ENCODE data around the gene ZFP91. TPM values are rescaled to one million over a fixed set of nuclear protein-coding genes. Genes with fewer than 3 reads are reported as not detected.

The ZFP91 gene
- total RNA-seq, 5 donors from 2014 or later (not counting 1 experiment from before 2014, with no cell fraction given): 32.2 to 41.7 (median 34.0) TPM

DNA sequence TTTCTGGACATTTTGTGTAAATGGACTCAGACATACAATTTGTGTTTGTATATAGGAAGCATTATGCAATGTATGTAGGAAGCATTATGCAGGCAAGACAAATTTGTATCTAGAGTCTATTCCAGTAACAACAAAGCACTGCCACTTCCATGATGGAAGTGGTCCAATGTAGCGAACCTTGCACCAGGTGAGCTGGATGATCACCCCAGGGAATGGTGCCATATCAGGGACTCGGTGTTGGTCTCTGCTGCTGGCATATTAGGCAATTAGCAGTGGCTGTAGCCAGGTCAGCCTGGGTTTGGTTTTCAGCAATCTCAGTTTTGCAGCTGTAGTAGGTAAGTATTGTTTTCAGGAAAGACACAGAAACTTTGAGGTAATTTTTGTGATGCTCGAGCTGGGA is 12.8 kb downstream of the ZFP91 start:
- Histone ChIP-seq H3K36me3 (ENCODE audit: control insufficient read depth in 2 of 2, extremely low read depth in 1 of 2, insufficient read depth in 1 of 2, low read length in 1 of 2) (peaks cover 0 to 11% of the 10 kb centered on the region in 2 donors), H3K4me1 (ENCODE audit: control insufficient read depth in 1 of 2, extremely low read depth in 1 of 2, insufficient read depth in 2 of 2, low read length in 2 of 2) (peaks cover 5 to 15% of the 10 kb centered on the region in 2 experiments), H3K27me3 (replicated peaks in 1 of 2; ENCODE audit: control insufficient read depth in 2 of 2, extremely low read depth in 1 of 2, insufficient read depth in 2 of 2, low read length in 1 of 2) (no peaks in the 10 kb centered on the region), H3K4me3 (ENCODE audit: control insufficient read depth in 1 of 2, extremely low read depth in 1 of 2, low read length in 1 of 2) (no peak overlapping the region), H3K27ac (ENCODE audit: low read length) (no peak overlapping the region), H3K9me3 (no peaks in the 10 kb centered on the region)
- H3K36me3 Mint-ChIP-seq: peaks cover 36% of the 10 kb centered on the region
- no peaks in the 10 kb centered on the region for H3K9me3 Mint-ChIP-seq
- H3K27ac Mint-ChIP-seq: no peak overlapping the region
- H3K27me3 Mint-ChIP-seq: no peaks in the 10 kb centered on the region
- WGBS (ENCODE audit: insufficient coverage): 100% methylated on average over 2 of the region's 3 CpGs
- ATAC-seq (replicated peaks in 1 of 4): no peak
- DNase-seq: no peak
- ChIA-PET POLR2A (no interaction called here), CTCF (interaction anchor here in 1 of 2 donors (0.9 kb wide), 1 partner anchor 23 kb away, joined by 6 read pairs; no protein-coding TSS in a partner anchor)
- H3K4me3 Mint-ChIP-seq: no peak overlapping the region
- peaks cover 66 to 81% (median 80%) of the 10 kb centered on the region in 3 donors for H3K4me1 Mint-ChIP-seq

DNA sequence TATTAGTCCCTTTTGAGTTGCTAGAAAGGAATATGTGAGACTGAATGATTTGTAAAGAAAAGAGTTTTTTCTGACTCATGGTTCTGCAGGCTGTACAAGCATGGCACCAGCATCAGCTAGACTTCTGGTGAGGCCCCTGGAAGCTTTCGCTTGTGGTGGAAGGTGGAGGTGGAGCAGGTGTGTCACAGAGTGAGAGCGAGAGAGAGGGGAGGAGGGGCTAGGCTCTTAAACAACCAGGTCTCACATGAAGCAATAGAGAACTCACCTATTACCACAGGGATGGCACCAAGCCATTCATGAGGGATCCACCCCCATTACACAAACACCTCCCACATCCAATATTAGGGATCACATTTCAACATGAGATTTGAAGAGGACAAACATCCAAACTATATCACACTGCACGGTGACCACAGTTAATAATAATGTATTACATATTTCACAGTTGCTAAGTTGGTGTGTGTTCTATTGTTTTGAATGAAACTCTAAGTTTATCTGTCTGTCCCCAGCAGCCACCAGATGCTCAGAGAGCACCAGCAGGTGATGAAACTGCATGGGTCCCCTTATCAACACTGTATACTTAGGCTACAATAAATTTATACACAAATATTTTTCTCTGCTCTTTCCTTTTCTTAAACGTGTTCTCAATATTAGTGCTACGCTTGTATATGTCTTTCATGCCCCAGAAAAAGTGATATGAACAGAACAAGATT is 14.1 kb downstream of the ZFP91 start:
- peaks cover 68 to 82% (median 80%) of the 10 kb centered on the region in 3 donors for H3K4me1 Mint-ChIP-seq
- 40% methylated on average over 1 of the region's 5 CpGs for WGBS (ENCODE audit: insufficient coverage)
- H3K4me3 ChIP-seq (ENCODE audit: control insufficient read depth in 1 of 2, extremely low read depth in 1 of 2, low read length in 1 of 2): no peak overlapping the region
- H3K4me3 Mint-ChIP-seq: no peak overlapping the region
- DNase-seq: peak in 2 of 35 experiments; percentile 12 to 15
- H3K9me3 Mint-ChIP-seq: no peaks in the 10 kb centered on the region
- peaks cover 0 to 7% of the 10 kb centered on the region in 2 donors for H3K36me3 ChIP-seq (ENCODE audit: control insufficient read depth in 2 of 2, extremely low read depth in 1 of 2, insufficient read depth in 1 of 2, low read length in 1 of 2)
- no peaks in the 10 kb centered on the region for H3K9me3 ChIP-seq
- H3K36me3 Mint-ChIP-seq: peaks cover 34% of the 10 kb centered on the region
- peak in 2 of 4 experiments; percentile 38 to 58 for ATAC-seq (replicated peaks in 1 of 4)
- no peaks in the 10 kb centered on the region for H3K27me3 Mint-ChIP-seq
- no peak overlapping the region for H3K27ac ChIP-seq (ENCODE audit: low read length)
- H3K27ac Mint-ChIP-seq: peak overlapping the region; percentile 42 to 44
- H3K27me3 ChIP-seq (replicated peaks in 1 of 2; ENCODE audit: control insufficient read depth in 2 of 2, extremely low read depth in 1 of 2, insufficient read depth in 2 of 2, low read length in 1 of 2): no peaks in the 10 kb centered on the region
- ChIA-PET POLR2A (interaction anchor here (0.5 to 0.6 kb wide), 2 partner anchors 40 to 72 kb away, joined by 5 to 7 read pairs; no protein-coding TSS in a partner anchor), CTCF (interaction anchor here in 1 of 2 donors (0.9 kb wide), 1 partner anchor 24 kb away, joined by 6 read pairs; no protein-coding TSS in a partner anchor)
- H3K4me1 ChIP-seq (ENCODE audit: control insufficient read depth in 1 of 2, extremely low read depth in 1 of 2, insufficient read depth in 2 of 2, low read length in 2 of 2): peaks cover 5 to 24% of the 10 kb centered on the region in 2 experiments

DNA sequence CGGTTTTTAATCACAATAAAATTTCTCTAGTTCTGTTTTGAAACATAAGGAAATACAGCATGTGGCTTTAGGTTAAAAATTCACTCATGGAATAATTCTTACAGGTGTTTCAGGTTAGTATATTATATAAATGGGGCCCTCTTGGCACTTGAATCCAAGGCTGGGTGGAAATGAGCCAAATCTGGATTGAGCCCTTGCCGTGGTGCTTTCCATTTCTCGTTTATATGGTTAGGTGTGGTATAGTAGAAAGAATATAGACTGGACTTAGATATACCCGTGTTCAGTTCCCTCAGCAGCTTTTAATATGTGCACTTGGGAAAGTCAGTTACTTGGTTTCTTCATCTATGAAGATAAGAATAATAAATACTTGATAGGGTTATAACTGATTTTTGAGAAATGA is 16.0 kb downstream of the ZFP91 start:
- H3K36me3 ChIP-seq (ENCODE audit: control insufficient read depth in 2 of 2, extremely low read depth in 1 of 2, insufficient read depth in 1 of 2, low read length in 1 of 2): peaks cover 0 to 7% of the 10 kb centered on the region in 2 donors
- no peak for ATAC-seq (replicated peaks in 1 of 4)
- no peak overlapping the region for H3K27ac ChIP-seq (ENCODE audit: low read length)
- WGBS (ENCODE audit: insufficient coverage): 43% methylated on average over 2 of the region's 4 CpGs
- ChIA-PET POLR2A (no interaction called here), CTCF (interaction anchor here in 1 of 2 donors (0.7 to 1.5 kb wide), 2 partner anchors 18 to 40 kb away, joined by 4 to 6 read pairs; no protein-coding TSS in a partner anchor)
- H3K27me3 ChIP-seq (replicated peaks in 1 of 2; ENCODE audit: control insufficient read depth in 2 of 2, extremely low read depth in 1 of 2, insufficient read depth in 2 of 2, low read length in 1 of 2): no peaks in the 10 kb centered on the region
- Mint-ChIP-seq H3K27me3 (no peaks in the 10 kb centered on the region), H3K4me1 (peaks cover 83 to 91% (median 87%) of the 10 kb centered on the region in 3 donors), H3K9me3 (no peaks in the 10 kb centered on the region), H3K36me3 (peaks cover 34% of the 10 kb centered on the region), H3K27ac (peak overlapping the region in 1 of 2 donors; percentile 9), H3K4me3 (no peak overlapping the region)
- H3K4me1 ChIP-seq (ENCODE audit: control insufficient read depth in 1 of 2, extremely low read depth in 1 of 2, insufficient read depth in 2 of 2, low read length in 2 of 2): peaks cover 5 to 25% of the 10 kb centered on the region in 2 experiments
- H3K4me3 ChIP-seq (ENCODE audit: control insufficient read depth in 1 of 2, extremely low read depth in 1 of 2, low read length in 1 of 2): no peak overlapping the region
- H3K9me3 ChIP-seq: no peaks in the 10 kb centered on the region
- no peak for DNase-seq

DNA sequence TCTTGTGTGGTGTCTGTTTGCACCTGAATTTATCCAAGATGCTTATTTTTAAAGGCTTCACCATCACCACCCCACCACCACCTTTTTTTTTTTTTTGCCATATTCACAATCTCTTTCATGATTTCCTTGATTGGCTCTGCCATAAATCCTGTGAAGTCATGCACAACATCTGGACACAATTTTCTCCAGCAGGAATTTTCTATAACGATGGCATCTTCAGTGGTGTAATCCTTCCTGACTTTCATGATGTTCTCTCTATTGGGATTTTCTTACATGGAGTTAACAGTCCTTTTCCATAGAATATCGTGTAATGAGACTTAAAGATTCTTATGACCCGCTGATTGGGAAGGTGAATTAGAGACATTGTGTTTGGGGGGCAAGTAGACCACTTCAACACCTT is 17.8 kb downstream of the ZFP91 start:
- CTCF ChIA-PET: interaction anchor here in 1 of 2 donors (2.1 kb wide), 1 partner anchor 29 kb away, joined by 9 read pairs; no protein-coding TSS in a partner anchor
- H3K27ac ChIP-seq (ENCODE audit: low read length): no peak overlapping the region

DNA sequence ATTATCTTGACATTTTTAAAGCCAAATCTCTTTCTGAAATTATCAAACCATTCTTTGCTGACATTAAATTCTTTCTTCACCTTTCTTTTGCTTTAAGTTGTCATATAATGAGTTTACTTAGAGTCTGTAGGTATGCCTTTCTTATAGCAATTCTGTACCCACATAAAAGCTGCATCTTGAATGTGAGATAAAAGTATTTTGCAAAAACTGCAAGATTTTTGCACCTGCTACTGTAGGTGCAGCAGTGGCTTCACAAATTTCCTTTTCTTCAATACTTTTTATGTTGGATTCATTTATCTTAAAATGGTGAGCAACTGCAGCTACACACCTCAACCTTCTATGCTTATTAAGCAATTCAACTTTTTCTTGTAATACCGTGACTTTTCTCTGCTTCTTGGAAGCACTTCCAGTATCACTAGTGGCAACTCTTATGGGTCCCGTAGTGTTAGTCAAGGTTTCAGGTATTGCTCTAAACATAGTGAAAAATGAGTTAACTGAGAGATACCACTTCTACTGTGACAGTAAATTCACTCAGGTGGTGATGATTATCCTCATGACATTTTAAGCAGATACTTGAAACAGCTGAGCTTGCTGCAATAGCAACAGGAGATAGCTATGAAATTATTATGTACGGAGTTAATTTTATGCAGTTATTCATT is 18.8 kb downstream of the ZFP91 start:
- peak in 1 of 4 experiments; percentile 71 for ATAC-seq (replicated peaks in 1 of 4)

More for the DNA sequence above, 17.8 kb downstream of the ZFP91 start:
- Mint-ChIP-seq H3K36me3 (peaks cover 35% of the 10 kb centered on the region), H3K27me3 (no peaks in the 10 kb centered on the region), H3K4me1 (peaks cover 89 to 93% (median 90%) of the 10 kb centered on the region in 3 donors), H3K9me3 (no peaks in the 10 kb centered on the region), H3K27ac (peak overlapping the region; percentile 65 to 82), H3K4me3 (peak overlapping the region in 1 of 3 donors; percentile 64)
- Histone ChIP-seq H3K36me3 (ENCODE audit: control insufficient read depth in 2 of 2, extremely low read depth in 1 of 2, insufficient read depth in 1 of 2, low read length in 1 of 2) (peaks cover 0 to 6% of the 10 kb centered on the region in 2 donors), H3K4me1 (ENCODE audit: control insufficient read depth in 1 of 2, extremely low read depth in 1 of 2, insufficient read depth in 2 of 2, low read length in 2 of 2) (peaks cover 5 to 25% of the 10 kb centered on the region in 2 experiments), H3K9me3 (no peaks in the 10 kb centered on the region), H3K4me3 (ENCODE audit: control insufficient read depth in 1 of 2, extremely low read depth in 1 of 2, low read length in 1 of 2) (no peak overlapping the region), H3K27me3 (replicated peaks in 1 of 2; ENCODE audit: control insufficient read depth in 2 of 2, extremely low read depth in 1 of 2, insufficient read depth in 2 of 2, low read length in 1 of 2) (no peaks in the 10 kb centered on the region)
- no peak for ATAC-seq (replicated peaks in 1 of 4)
- POLR2A ChIA-PET: no interaction called here
- 100% methylated on average over 1 of the region's 3 CpGs for WGBS (ENCODE audit: insufficient coverage)
- DNase-seq: no peak

DNA sequence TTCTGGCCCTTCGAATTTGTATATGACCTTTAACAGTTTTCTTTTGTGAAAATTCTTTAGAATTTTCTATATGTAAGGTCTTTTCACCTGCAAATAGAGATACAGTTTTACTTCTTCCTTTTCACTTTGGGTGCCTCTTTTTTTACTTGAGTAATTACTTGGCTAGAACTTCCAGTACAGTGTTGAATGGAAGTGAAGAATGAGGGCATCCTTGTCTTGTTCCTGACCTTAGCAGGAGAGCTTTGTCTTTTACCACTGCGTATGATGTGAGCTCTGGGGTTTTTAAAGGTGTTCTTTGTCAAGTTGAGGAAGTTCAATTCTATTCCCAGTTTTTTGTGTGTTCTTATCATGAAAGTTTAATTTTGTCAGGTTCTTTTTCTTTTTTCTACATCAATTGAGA is 21.6 kb downstream of the ZFP91 start:
- no peaks in the 10 kb centered on the region for H3K27me3 ChIP-seq (replicated peaks in 1 of 2; ENCODE audit: control insufficient read depth in 2 of 2, extremely low read depth in 1 of 2, insufficient read depth in 2 of 2, low read length in 1 of 2)
- ChIA-PET CTCF (interaction anchor here (0.6 to 0.9 kb wide), 3 partner anchors 10 to 886 kb away, joined by 3 to 4 read pairs (median 3); no protein-coding TSS in a partner anchor), POLR2A (interaction anchor here in 1 of 2 donors (0.6 to 0.7 kb wide), 2 partner anchors 25 to 36 kb away, joined by 3 to 4 read pairs; partner anchors contain the start of gene LPXN)
- Mint-ChIP-seq H3K36me3 (peaks cover 40% of the 10 kb centered on the region), H3K4me1 (peaks cover 96 to 97% (median 97%) of the 10 kb centered on the region in 3 donors), H3K9me3 (no peaks in the 10 kb centered on the region), H3K27ac (peak overlapping the region in 1 of 2 donors; percentile 36), H3K27me3 (no peaks in the 10 kb centered on the region), H3K4me3 (peak overlapping the region in 1 of 3 donors; percentile 4)
- no peaks in the 10 kb centered on the region for H3K9me3 ChIP-seq
- WGBS (ENCODE audit: insufficient coverage): no CpG with 5 or more reads among the region's 2 CpGs
- DNase-seq (no peak), ATAC-seq (replicated peaks in 1 of 4) (no peak)
- H3K4me3 ChIP-seq (ENCODE audit: control insufficient read depth in 1 of 2, extremely low read depth in 1 of 2, low read length in 1 of 2): no peak overlapping the region
- peaks cover 3 to 26% of the 10 kb centered on the region in 2 experiments for H3K4me1 ChIP-seq (ENCODE audit: control insufficient read depth in 1 of 2, extremely low read depth in 1 of 2, insufficient read depth in 2 of 2, low read length in 2 of 2)
- no peak overlapping the region for H3K27ac ChIP-seq (ENCODE audit: low read length)
- no peaks in the 10 kb centered on the region for H3K36me3 ChIP-seq (ENCODE audit: control insufficient read depth in 2 of 2, extremely low read depth in 1 of 2, insufficient read depth in 1 of 2, low read length in 1 of 2)

More for the DNA sequence above, 18.8 kb downstream of the ZFP91 start:
- Histone ChIP-seq H3K27me3 (replicated peaks in 1 of 2; ENCODE audit: control insufficient read depth in 2 of 2, extremely low read depth in 1 of 2, insufficient read depth in 2 of 2, low read length in 1 of 2) (no peaks in the 10 kb centered on the region), H3K4me3 (ENCODE audit: control insufficient read depth in 1 of 2, extremely low read depth in 1 of 2, low read length in 1 of 2) (no peak overlapping the region), H3K9me3 (no peaks in the 10 kb centered on the region), H3K4me1 (ENCODE audit: control insufficient read depth in 1 of 2, extremely low read depth in 1 of 2, insufficient read depth in 2 of 2, low read length in 2 of 2) (peaks cover 5 to 25% of the 10 kb centered on the region in 2 experiments), H3K36me3 (ENCODE audit: control insufficient read depth in 2 of 2, extremely low read depth in 1 of 2, insufficient read depth in 1 of 2, low read length in 1 of 2) (no peaks in the 10 kb centered on the region), H3K27ac (ENCODE audit: low read length) (no peak overlapping the region)
- peak in 1 of 35 experiments; percentile 6 for DNase-seq
- H3K4me1 Mint-ChIP-seq: peaks cover 89 to 95% (median 92%) of the 10 kb centered on the region in 3 donors
- H3K4me3 Mint-ChIP-seq: peak overlapping the region in 2 of 3 donors; percentile 34 to 64
- H3K27me3 Mint-ChIP-seq: no peaks in the 10 kb centered on the region
- H3K36me3 Mint-ChIP-seq: peaks cover 37% of the 10 kb centered on the region
- H3K27ac Mint-ChIP-seq: peak overlapping the region; percentile 48 to 82
- H3K9me3 Mint-ChIP-seq: no peaks in the 10 kb centered on the region
- no CpG with 5 or more reads among the region's 3 CpGs for WGBS (ENCODE audit: insufficient coverage)
- POLR2A ChIA-PET: no interaction called here
- CTCF ChIA-PET: interaction anchor here in 1 of 2 donors (1.8 to 2.1 kb wide), 2 partner anchors 24 to 30 kb away, joined by 4 to 9 read pairs; no protein-coding TSS in a partner anchor
